Panc1 (cell line): ENCODE data around the gene MT1X. TPM values are rescaled to one million over a fixed set of nuclear protein-coding genes. Genes with fewer than 3 reads are reported as not detected.

Experiments used
- ATAC-seq: fragments of 200-7000 bp; cut with Tn5 transposase; 2 replicates; pipeline ENCODE4 v1.9.1; 2020; ENCODE audit warnings: mild to moderate bottlenecking, moderate library complexity
- BruUV-seq: library from RNA; stranded (reverse); fragments of 400-500 nt; replicated peaks from 2 replicates; lab custom pipeline; 2021; lab: Mats Ljungman, UMichigan
- CTCF ChIA-PET: fragments of 300-600 bp; sonication (Branson Sonifier 250); formaldehyde crosslinking; loops from one replicate; lab custom pipeline; 2022; ENCODE audit warnings: antibody characterized with exemption; lab: Charles Lee
- POLR2A ChIA-PET: fragments of 300-600 bp; sonication (Branson Sonifier 250); formaldehyde crosslinking; loops from one replicate; lab custom pipeline; 2022; ENCODE audit warnings: antibody characterized with exemption; lab: Charles Lee
- DNase-seq: peaks from one replicate; pipeline ENCODE4 v3.0.0-alpha.2; 2010; ENCODE audit warnings: low read depth, low spot score
- H3K27ac ChIP-seq: 2 replicates; pipeline ENCODE4 v1.5.1; 2011; ENCODE audit warnings: mild to moderate bottlenecking, low read length, inconsistent platforms
- H3K27me3 ChIP-seq: fragments of 200-500 bp; sonication (Bioruptor generic); 2 replicates; pipeline ENCODE4 v1.6.0; 2014; ENCODE audit warnings: low read length, inconsistent platforms; ENCODE audit not compliant: control insufficient read depth, insufficient read depth
- H3K36me3 ChIP-seq: fragments of 200-500 bp; sonication (Bioruptor generic); 2 replicates; pipeline ENCODE4 v1.5.1; 2014; ENCODE audit warnings: inconsistent platforms, mild to moderate bottlenecking, low read length, moderate library complexity; ENCODE audit not compliant: control insufficient read depth, insufficient read depth
- H3K4me1 ChIP-seq: 2 replicates; pipeline ENCODE4 v1.5.1; 2011; ENCODE audit warnings: inconsistent platforms, mild to moderate bottlenecking, low read length, moderate library complexity; ENCODE audit not compliant: control insufficient read depth, insufficient read depth
- H3K4me3 ChIP-seq, 2 experiments: 2 replicates each; pipeline ENCODE4 v1.5.1; 2011 to 2012; ENCODE audit warnings: low read depth in 2 of 2, low read length in 2 of 2, mild to moderate bottlenecking in 2 of 2, inconsistent platforms in 1 of 2, moderate library complexity in 1 of 2
- H3K9me3 ChIP-seq: fragments of 200-500 bp; sonication (Bioruptor generic); 2 replicates; pipeline ENCODE4 v1.5.1; 2014; ENCODE audit warnings: low read depth, mild to moderate bottlenecking, inconsistent platforms, low read length, moderate library complexity; ENCODE audit not compliant: control insufficient read depth, insufficient read depth
- POLR2AphosphoS5 ChIP-seq: IDR thresholded peaks from 2 replicates; pipeline ENCODE4 v1.6.1; 2012; ENCODE audit warnings: mild to moderate bottlenecking, low read depth, low read length, moderate library complexity
- SIN3A ChIP-seq: IDR thresholded peaks from 2 replicates; pipeline ENCODE4 v1.6.1; 2012; ENCODE audit warnings: low read depth, mild to moderate bottlenecking, low read length, moderate library complexity, borderline replicate concordance; ENCODE audit not compliant: insufficient read depth
- TCF7L2 ChIP-seq: IDR thresholded peaks from 2 replicates; pipeline ENCODE4 v1.6.1; 2011; ENCODE audit warnings: mild to moderate bottlenecking, low read depth, low read length, inconsistent platforms
- in situ Hi-C: cut with HindIII; loops from 2 replicates; pipeline ENCODE4 v1.10.0; 2016; ENCODE audit warnings: low sequenced_read_pairs, low pct_unique_long_range_greater_than_20kb
- intact Hi-C: fragments of 100-400 bp; cut with micrococcal nuclease; formaldehyde crosslinking; loops from one replicate; pipeline ENCODE4 v1.10.0; 2022; ENCODE audit not compliant: unreplicated experiment
- total RNA-seq: library from RNA; stranded (reverse); gene quantifications from one replicate; pipeline ENCODE4 v1.2.1, GENCODE V29; 2021; ENCODE audit not compliant: unreplicated experiment
- TF ChIP-seq, protein P1 (sequence below), 2 experiments: IDR thresholded peaks; 2 replicates each; pipeline ENCODE4 v1.6.1; 2011 to 2012; ENCODE audit warnings: low read depth in 2 of 2, control low read depth in 1 of 2, low read length in 1 of 2, mild to moderate bottlenecking in 1 of 2, moderate library complexity in 1 of 2; ENCODE audit not compliant: insufficient read depth in 1 of 2
- TF ChIP-seq, protein P2 (sequence below): fragments of 450-650 bp; IDR thresholded peaks from 2 replicates; pipeline ENCODE4 v1.5.1; 2017; ENCODE audit warnings: mild to moderate bottlenecking

Gene MT1X
- total RNA-seq, 1 experiment from 2014 or later: 25.9 TPM

- H3K9me3 ChIP-seq: peaks cover 3% of the 10 kb centered on the region; the same call in 1 of the 2 replicates
- H3K4me3 ChIP-seq: no peak overlapping the region
- ChIA-PET CTCF (interaction anchor here (0.6 to 1.9 kb wide), 7 partner anchors 18 to 184 kb away, joined by 3 to 12 read pairs (median 5); no protein-coding TSS in a partner anchor), POLR2A (interaction anchor here (0.7 kb wide), 1 partner anchor 24 kb away, joined by 6 read pairs; no protein-coding TSS in a partner anchor)
- intact Hi-C loops (loop anchor here (5.0 kb wide), 2 partner anchors 94 to 189 kb away; partner anchors contain the start of gene MT2A), in situ Hi-C loops (no loop called here)
- DNase-seq (no peak), ATAC-seq (no peak)
- BruUV-seq: no TSS peak
- no peaks in the 10 kb centered on the region for H3K36me3 ChIP-seq
- no peak overlapping the region; the same call in 1 of the 2 replicates for H3K27ac ChIP-seq
- H3K27me3 ChIP-seq: no peaks in the 10 kb centered on the region
- TF ChIP-seq POLR2AphosphoS5 (no peak), TCF7L2 (no peak), SIN3A (no peak)
- TF ChIP-seq, protein P1, sequence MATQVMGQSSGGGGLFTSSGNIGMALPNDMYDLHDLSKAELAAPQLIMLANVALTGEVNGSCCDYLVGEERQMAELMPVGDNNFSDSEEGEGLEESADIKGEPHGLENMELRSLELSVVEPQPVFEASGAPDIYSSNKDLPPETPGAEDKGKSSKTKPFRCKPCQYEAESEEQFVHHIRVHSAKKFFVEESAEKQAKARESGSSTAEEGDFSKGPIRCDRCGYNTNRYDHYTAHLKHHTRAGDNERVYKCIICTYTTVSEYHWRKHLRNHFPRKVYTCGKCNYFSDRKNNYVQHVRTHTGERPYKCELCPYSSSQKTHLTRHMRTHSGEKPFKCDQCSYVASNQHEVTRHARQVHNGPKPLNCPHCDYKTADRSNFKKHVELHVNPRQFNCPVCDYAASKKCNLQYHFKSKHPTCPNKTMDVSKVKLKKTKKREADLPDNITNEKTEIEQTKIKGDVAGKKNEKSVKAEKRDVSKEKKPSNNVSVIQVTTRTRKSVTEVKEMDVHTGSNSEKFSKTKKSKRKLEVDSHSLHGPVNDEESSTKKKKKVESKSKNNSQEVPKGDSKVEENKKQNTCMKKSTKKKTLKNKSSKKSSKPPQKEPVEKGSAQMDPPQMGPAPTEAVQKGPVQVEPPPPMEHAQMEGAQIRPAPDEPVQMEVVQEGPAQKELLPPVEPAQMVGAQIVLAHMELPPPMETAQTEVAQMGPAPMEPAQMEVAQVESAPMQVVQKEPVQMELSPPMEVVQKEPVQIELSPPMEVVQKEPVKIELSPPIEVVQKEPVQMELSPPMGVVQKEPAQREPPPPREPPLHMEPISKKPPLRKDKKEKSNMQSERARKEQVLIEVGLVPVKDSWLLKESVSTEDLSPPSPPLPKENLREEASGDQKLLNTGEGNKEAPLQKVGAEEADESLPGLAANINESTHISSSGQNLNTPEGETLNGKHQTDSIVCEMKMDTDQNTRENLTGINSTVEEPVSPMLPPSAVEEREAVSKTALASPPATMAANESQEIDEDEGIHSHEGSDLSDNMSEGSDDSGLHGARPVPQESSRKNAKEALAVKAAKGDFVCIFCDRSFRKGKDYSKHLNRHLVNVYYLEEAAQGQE (IDR thresholded peaks at IDR 0.05; ENCODE audit: insufficient read depth in 1 of 2, low read depth in 2 of 2, low read length in 1 of 2): no peak
- TF ChIP-seq, protein P2, sequence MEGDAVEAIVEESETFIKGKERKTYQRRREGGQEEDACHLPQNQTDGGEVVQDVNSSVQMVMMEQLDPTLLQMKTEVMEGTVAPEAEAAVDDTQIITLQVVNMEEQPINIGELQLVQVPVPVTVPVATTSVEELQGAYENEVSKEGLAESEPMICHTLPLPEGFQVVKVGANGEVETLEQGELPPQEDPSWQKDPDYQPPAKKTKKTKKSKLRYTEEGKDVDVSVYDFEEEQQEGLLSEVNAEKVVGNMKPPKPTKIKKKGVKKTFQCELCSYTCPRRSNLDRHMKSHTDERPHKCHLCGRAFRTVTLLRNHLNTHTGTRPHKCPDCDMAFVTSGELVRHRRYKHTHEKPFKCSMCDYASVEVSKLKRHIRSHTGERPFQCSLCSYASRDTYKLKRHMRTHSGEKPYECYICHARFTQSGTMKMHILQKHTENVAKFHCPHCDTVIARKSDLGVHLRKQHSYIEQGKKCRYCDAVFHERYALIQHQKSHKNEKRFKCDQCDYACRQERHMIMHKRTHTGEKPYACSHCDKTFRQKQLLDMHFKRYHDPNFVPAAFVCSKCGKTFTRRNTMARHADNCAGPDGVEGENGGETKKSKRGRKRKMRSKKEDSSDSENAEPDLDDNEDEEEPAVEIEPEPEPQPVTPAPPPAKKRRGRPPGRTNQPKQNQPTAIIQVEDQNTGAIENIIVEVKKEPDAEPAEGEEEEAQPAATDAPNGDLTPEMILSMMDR: no peak
- no peaks in the 10 kb centered on the region for H3K4me1 ChIP-seq
These were observed 19.3 kb downstream of the MT1X start for GRCh38 chr16:56701534-56701933.

GRCh38 chr16:56702836-56703235 is 20.6 kb downstream of the MT1X start:
- ChIA-PET POLR2A (no interaction called here), CTCF (interaction anchor here (1.9 kb wide), 1 partner anchor 99 kb away, joined by 12 read pairs; no protein-coding TSS in a partner anchor)
- in situ Hi-C loops: no loop called here
- no peak overlapping the region for H3K4me3 ChIP-seq
- no peaks in the 10 kb centered on the region for H3K36me3 ChIP-seq
- no TSS peak for BruUV-seq
- TF ChIP-seq SIN3A (no peak), POLR2AphosphoS5 (no peak), TCF7L2 (no peak)
- TF ChIP-seq, protein P1 (IDR thresholded peaks at IDR 0.05; ENCODE audit: insufficient read depth in 1 of 2, low read depth in 2 of 2, low read length in 1 of 2): no peak
- TF ChIP-seq, protein P2: no peak
- DNase-seq (no peak), ATAC-seq (no peak)
- H3K4me1 ChIP-seq: no peaks in the 10 kb centered on the region
- H3K27me3 ChIP-seq: no peaks in the 10 kb centered on the region
- intact Hi-C loops: loop anchor here (5.0 kb wide), 2 partner anchors 96 to 191 kb away; partner anchors contain the start of gene MT2A
- H3K27ac ChIP-seq: no peak overlapping the region; the same call in 1 of the 2 replicates
- no peaks in the 10 kb centered on the region for H3K9me3 ChIP-seq
